ENCODE data around the gene SWSAP1. TPM values are rescaled to one million over a fixed set of nuclear protein-coding genes. Genes with fewer than 3 reads are reported as not detected.

Gene SWSAP1
- total RNA-seq, 1 donor from 2014 or later = 2.9 TPM

- TF ChIP-seq CTCF (IDR thresholded peaks at IDR 0.05; ENCODE audit: insufficient read depth, low read length, poor library complexity, severe bottlenecking) = no peak
- Histone ChIP-seq H3K4me3 (ENCODE audit: low read depth, low read length) (no peak overlapping the region), H3K27me3 (ENCODE audit: control insufficient read depth, insufficient read depth, low read length) (peaks cover 65% of the 10 kb centered on the region), H3K36me3 (ENCODE audit: control insufficient read depth, insufficient read depth, low read length) (no peaks in the 10 kb centered on the region)
- no peak for DNase-seq (ENCODE audit: low read depth)
Measured at GRCh38 chr19:11420429-11421370, 46.2 kb downstream of the SWSAP1 start.

GRCh38 chr19:11421371-11422098, 47.1 kb downstream of the SWSAP1 start:
- Histone ChIP-seq H3K4me3 (ENCODE audit: low read depth, low read length) (no peak overlapping the region), H3K27me3 (ENCODE audit: control insufficient read depth, insufficient read depth, low read length) (peaks cover 65% of the 10 kb centered on the region)
- TF ChIP-seq CTCF (IDR thresholded peaks at IDR 0.05; ENCODE audit: insufficient read depth, low read length, poor library complexity, severe bottlenecking) = no peak

GRCh38 chr19:11422163-11423065, 47.9 kb downstream of the SWSAP1 start:
- no peak overlapping the region for H3K4me3 ChIP-seq (ENCODE audit: low read depth, low read length)
- H3K36me3 ChIP-seq (ENCODE audit: control insufficient read depth, insufficient read depth, low read length) = no peaks in the 10 kb centered on the region
- peaks cover 60% of the 10 kb centered on the region for H3K27me3 ChIP-seq (ENCODE audit: control insufficient read depth, insufficient read depth, low read length)
- no peak for TF ChIP-seq CTCF (IDR thresholded peaks at IDR 0.05; ENCODE audit: insufficient read depth, low read length, poor library complexity, severe bottlenecking)
- DNase-seq (ENCODE audit: low read depth) = peak; percentile 21

More at GRCh38 chr19:11421371-11422098, 47.1 kb downstream of the SWSAP1 start:
- no peaks in the 10 kb centered on the region for H3K36me3 ChIP-seq (ENCODE audit: control insufficient read depth, insufficient read depth, low read length)
- DNase-seq (ENCODE audit: low read depth) = no peak

- DNase-seq (ENCODE audit: low read depth) = no peak
- H3K27me3 ChIP-seq (ENCODE audit: control insufficient read depth, insufficient read depth, low read length) = peaks cover 59% of the 10 kb centered on the region
- H3K4me3 ChIP-seq (ENCODE audit: low read depth, low read length) = no peak overlapping the region
- no peak for TF ChIP-seq CTCF (IDR thresholded peaks at IDR 0.05; ENCODE audit: insufficient read depth, low read length, poor library complexity, severe bottlenecking)
- H3K36me3 ChIP-seq (ENCODE audit: control insufficient read depth, insufficient read depth, low read length) = no peaks in the 10 kb centered on the region
Measured at GRCh38 chr19:11423164-11423790, 48.8 kb downstream of the SWSAP1 start.

GRCh38 chr19:11423791-11424181, 49.3 kb downstream of the SWSAP1 start:
- H3K27me3 ChIP-seq (ENCODE audit: control insufficient read depth, insufficient read depth, low read length) = peaks cover 54% of the 10 kb centered on the region
- no peak for DNase-seq (ENCODE audit: low read depth)

More at GRCh38 chr19:11423791-11424181, 49.3 kb downstream of the SWSAP1 start:
- Histone ChIP-seq H3K4me3 (ENCODE audit: low read depth, low read length) (no peak overlapping the region), H3K36me3 (ENCODE audit: control insufficient read depth, insufficient read depth, low read length) (no peaks in the 10 kb centered on the region)
- no peak for TF ChIP-seq CTCF (IDR thresholded peaks at IDR 0.05; ENCODE audit: insufficient read depth, low read length, poor library complexity, severe bottlenecking)

All from kidney epithelial cell (primary cell).